Testis (tissue), 2 donors: Measurements from ENCODE around the gene HOXA6.

ENCODE experiments used
- POLR2A ChIP-seq: fragments of 450-650 bp; IDR thresholded peaks from one replicate; pipeline ENCODE4 v1.6.1; 2017; ENCODE audit warnings: antibody characterized with exemption, mild to moderate bottlenecking, moderate library complexity
- TF ChIP-seq, protein P1 (sequence below), 3 experiments: fragments of 450-650 bp in 2 of 3; fragments of 200-600 bp in 1 of 3; sonication (generic) in 1 of 3; IDR thresholded peaks; one replicate each; pipeline ENCODE4 v1.5.1; 2016 to 2019; ENCODE audit warnings: antibody characterized with exemption in 3 of 3, mild to moderate bottlenecking in 2 of 3, moderate library complexity in 1 of 3

DNA sequence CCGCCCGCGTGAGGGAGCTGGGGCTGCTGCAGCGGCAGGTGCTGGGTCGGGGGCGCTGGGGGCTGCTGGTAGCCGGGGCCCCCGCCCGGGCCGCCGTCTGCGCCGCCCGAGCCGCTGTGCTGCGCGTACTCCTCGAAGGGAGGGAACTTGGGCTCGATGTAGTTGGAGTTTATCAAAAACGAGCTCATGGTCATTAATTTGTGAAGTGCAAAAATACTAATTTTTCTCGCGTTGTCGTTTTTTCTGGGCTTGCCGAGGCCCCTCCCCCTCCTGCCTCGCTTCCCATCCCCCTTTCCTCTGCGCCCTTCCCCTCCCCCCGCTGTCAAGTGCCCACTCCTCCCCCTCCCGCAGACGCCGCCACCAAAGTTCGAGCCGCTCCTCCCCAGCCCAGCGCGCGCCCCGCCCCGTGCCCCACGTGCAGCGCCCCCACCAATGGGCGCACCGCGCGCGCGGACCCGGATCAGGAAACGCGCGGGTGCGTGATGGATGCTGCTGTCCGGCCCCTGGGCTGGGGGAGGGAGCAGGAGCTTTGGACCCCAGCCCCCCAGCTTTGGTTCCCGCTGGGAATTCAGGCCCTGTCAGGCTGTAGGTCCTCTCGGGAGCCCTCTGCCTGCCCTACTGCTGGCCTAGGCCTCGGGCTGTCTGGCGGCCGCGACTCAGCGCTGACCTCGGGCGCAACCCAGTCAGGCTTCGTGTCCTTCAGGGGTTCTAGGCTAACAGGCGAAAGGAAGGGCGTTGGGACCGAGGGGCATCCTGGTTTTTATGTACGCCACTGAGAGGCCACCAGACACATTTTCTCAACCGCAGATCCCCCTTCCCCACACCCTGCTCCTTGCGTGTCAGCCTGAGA is 16.8 kb downstream of the HOXA6 start, which contains the start of gene HOXA4:
- TF ChIP-seq, protein P1, sequence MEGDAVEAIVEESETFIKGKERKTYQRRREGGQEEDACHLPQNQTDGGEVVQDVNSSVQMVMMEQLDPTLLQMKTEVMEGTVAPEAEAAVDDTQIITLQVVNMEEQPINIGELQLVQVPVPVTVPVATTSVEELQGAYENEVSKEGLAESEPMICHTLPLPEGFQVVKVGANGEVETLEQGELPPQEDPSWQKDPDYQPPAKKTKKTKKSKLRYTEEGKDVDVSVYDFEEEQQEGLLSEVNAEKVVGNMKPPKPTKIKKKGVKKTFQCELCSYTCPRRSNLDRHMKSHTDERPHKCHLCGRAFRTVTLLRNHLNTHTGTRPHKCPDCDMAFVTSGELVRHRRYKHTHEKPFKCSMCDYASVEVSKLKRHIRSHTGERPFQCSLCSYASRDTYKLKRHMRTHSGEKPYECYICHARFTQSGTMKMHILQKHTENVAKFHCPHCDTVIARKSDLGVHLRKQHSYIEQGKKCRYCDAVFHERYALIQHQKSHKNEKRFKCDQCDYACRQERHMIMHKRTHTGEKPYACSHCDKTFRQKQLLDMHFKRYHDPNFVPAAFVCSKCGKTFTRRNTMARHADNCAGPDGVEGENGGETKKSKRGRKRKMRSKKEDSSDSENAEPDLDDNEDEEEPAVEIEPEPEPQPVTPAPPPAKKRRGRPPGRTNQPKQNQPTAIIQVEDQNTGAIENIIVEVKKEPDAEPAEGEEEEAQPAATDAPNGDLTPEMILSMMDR (IDR thresholded peaks at IDR 0.05), result no peak
- TF ChIP-seq POLR2A, result no peak
